Measurements from ENCODE around the gene NAA80. TPM values are rescaled to one million over a fixed set of nuclear protein-coding genes. Genes with fewer than 3 reads are reported as not detected.

The NAA80 gene
- total and polyA plus RNA-seq, 10 of the 15 experiments (the other 5 are each of a cell fraction or from before 2014, with no cell fraction given): 0.48 to 12.7 (median 6.7) TPM

- FAIRE-seq (no peak), ATAC-seq (no peak), DNase-seq (ENCODE audit: low read depth, low spot score) (no peak)
- Histone ChIP-seq H3K27ac (ENCODE audit: control insufficient read depth, insufficient read depth) (no peak overlapping the region), H3K36me3 (ENCODE audit: control insufficient read depth in 2 of 2, insufficient read depth in 2 of 2, low read length in 1 of 2) (no peaks in the 10 kb centered on the region), H2AFZ (ENCODE audit: control insufficient read depth, low read depth, low read length) (no peak overlapping the region), H3K9me3 (replicated peaks; ENCODE audit: control insufficient read depth, insufficient read depth, low read length) (no peaks in the 10 kb centered on the region), H3K9ac (ENCODE audit: control insufficient read depth, insufficient read depth, low read length) (no peak overlapping the region), H3K4me2 (ENCODE audit: control insufficient read depth, insufficient read depth) (no peak overlapping the region), H4K20me1 (ENCODE audit: control insufficient read depth, insufficient read depth) (no peaks in the 10 kb centered on the region), H3K4me1 (ENCODE audit: control insufficient read depth, insufficient read depth, low read length) (peaks cover 6% of the 10 kb centered on the region), H3K4me3 (no peak overlapping the region), H3K27me3 (replicated peaks in 1 of 2; ENCODE audit: control insufficient read depth in 2 of 2, insufficient read depth in 2 of 2, low read length in 1 of 2) (peaks cover 7 to 13% of the 10 kb centered on the region in 2 experiments; a peak in 3 of 4 replicates), H3K79me2 (ENCODE audit: control insufficient read depth, insufficient read depth, low read length) (no peaks in the 10 kb centered on the region)
- ChIA-PET RAD21 (ENCODE audit: unreplicated experiment) (interaction anchor here (1.1 to 3.5 kb wide), 4 partner anchors 20 to 44 kb away, joined by 3 to 23 read pairs (median 6); partner anchors contain the start of genes GNAI2 and IFRD2), CTCF (interaction anchor here (1.0 to 3.1 kb wide), 11 partner anchors 11 to 151 kb away, joined by 3 to 24 read pairs (median 6); partner anchors contain the start of gene GNAT1), POLR2A (interaction anchor here (1.6 kb wide), 1 partner anchor 44 kb away, joined by 5 read pairs; no protein-coding TSS in a partner anchor), SMC1A (ENCODE audit: uncharacterized antibody, unreplicated experiment) (interaction anchor here (0.6 to 1.7 kb wide), 6 partner anchors 18 to 79 kb away, joined by 3 to 6 read pairs (median 4); no protein-coding TSS in a partner anchor)
- in situ Hi-C loops (cut with MboI): loop anchor here (5.0 kb wide), 2 partner anchors 74 to 149 kb away; no protein-coding TSS in a partner anchor
- WGBS (ENCODE audit: insufficient coverage, insufficient replicate concordance, low lambda C conversion rate, missing lambda C conversion rate): 46% methylated on average over 10 of the region's 10 CpGs
- TF ChIP-seq REST (IDR thresholded peaks at IDR 0.05; ENCODE audit: low read depth, low read length) (no peak), ZBED1 (IDR thresholded peaks at IDR 0.05; ENCODE audit: borderline replicate concordance) (no peak), YBX1 (IDR thresholded peaks at IDR 0.05) (no peak), BRCA1 (IDR thresholded peaks at IDR 0.05; ENCODE audit: low read depth, low read length) (no peak)
- no TSS peak for BruUV-seq (replicated peaks)
- intact Hi-C loops (cut with micrococcal nuclease; ENCODE audit: unreplicated experiment): no loop called here
Measured at GRCh38 chr3:50271314-50271936, 27.8 kb downstream of the NAA80 start.

Measured in GM12878 (cell line).